NCI-H345 (cell line): ENCODE results near the gene KLHL14.

Source experiments
- DNase-seq: peaks from one replicate; lab custom pipeline; 2025; lab: John Stamatoyannopoulos, UW

KLHL14 gene

GRCh38 chr18:32637226-32637625 lies 135.6 kb downstream of the KLHL14 start:
- DNase-seq: no peak

DNA sequence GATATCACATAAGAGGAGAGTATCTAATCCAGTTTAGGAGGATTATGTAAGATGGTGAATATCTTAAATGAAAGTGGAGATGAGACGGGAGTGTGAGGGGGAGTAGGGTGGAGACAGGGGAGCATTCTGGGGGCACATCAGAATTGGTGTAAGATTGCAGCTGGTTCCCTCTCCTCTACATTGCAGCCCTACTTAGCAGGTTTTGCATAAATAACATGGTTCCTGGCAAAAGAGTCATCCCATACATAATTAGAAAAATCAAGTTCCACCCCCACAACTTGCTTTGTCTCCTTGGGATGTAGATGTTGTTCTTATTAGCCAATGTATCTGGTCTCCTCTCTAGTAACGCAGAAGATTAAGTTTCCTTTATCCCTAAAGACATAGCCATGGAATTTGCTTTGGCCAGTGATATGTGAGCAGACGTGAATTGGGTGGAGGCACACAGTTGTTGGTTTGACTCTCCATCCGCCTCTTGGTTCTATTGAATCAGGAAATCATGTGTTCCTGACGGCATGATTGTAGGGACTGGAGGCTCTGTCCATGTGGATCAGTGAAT lies 137.9 kb downstream of the KLHL14 start:
- DNase-seq: no peak

GRCh38 chr18:32629981-32630700 lies 142.7 kb downstream of the KLHL14 start:
- DNase-seq: no peak

DNA sequence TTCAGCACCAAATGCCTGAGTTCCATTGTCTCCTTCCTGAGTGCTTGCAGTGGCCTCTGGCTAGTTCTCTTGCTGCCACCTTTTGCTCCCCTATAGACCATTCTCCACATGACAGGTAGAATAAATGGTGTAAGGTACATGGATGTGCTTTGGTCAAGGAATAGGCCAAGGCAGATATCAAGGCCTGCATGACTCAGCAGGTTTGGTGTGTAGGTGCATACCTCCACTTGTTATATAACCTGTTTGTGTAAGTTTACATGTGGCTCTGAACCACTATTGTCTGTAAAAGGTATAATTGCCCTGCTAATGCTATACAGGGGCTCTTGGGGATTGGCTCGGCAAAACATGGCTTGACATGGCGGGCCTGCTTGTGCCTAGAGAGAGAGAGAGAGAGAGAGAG lies 143.5 kb downstream of the KLHL14 start:
- DNase-seq: no peak

DNA sequence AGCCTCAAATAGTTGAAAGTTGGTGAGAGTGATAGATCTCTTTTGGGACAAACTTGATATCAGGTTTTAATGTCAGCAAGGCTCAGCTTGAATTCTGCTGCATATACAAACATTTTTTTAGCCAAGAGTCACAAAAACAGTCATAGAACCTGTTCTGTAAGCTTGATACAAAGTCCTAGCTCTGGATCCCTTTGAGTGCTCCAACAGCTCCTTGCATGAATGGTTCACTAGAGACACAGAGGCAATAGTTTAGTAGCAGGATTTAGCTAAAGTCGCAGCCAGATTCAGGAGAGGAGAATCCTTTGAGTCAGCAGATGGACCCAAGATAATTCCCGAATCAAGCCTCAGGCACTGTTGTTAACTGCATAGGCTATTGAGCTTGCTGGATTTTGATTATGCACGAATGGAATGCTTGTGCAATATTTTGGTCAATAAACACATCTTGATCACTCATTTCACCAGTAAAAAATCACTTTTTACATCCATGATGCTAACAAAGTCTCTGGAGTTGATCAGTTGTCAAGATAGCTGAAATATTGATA lies 148.6 kb downstream of the KLHL14 start:
- no peak for DNase-seq

DNA sequence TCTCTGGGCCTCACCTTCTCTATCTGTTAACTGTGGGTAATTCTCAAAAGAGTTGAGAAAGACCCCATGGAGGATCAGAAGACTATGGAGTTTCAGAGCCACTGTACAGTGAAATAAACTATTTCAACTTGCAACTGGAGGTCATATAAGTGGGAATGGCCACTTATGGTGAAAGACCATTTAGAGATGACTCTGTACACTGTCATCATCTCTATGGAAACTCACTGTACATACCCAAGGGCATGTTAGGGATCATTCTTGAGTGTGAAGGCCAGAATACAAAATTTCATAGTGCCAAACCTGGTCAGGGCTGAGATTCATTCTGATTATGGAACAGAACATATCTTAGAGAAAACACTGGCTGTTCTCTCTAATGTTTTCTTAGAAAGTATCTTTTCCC lies 149.3 kb downstream of the KLHL14 start:
- DNase-seq: no peak
